Lower lobe of right lung (tissue), 2 donors: ENCODE measurements around the gene REL. TPM values are rescaled to one million over a fixed set of nuclear protein-coding genes. Genes with fewer than 3 reads are reported as not detected.
"Not testable (repeated sequence)": the region's sequence is repeated elsewhere in the genome, so short reads cannot be mapped to it uniquely, and the experiment has no call there.

Experiments
- ATAC-seq, 2 donors: fragments of 200-7000 bp; cut with Tn5 transposase; one replicate each; pipeline ENCODE4 v1.9.1; 2020 to 2022; ENCODE audit warnings: mild to moderate bottlenecking in 2 of 2, moderate library complexity in 2 of 2
- DNase-seq: peaks from one replicate; pipeline ENCODE4 v3.0.0-alpha.2; 2020
- H3K27ac ChIP-seq: fragments of 200-600 bp; one replicate; pipeline ENCODE4 v1.8.0; 2022
- H3K27me3 ChIP-seq: fragments of 200-600 bp; one replicate; pipeline ENCODE4 v1.8.0; 2022; ENCODE audit warnings: low read depth
- H3K36me3 ChIP-seq: fragments of 200-600 bp; one replicate; pipeline ENCODE4 v1.8.0; 2022; ENCODE audit warnings: mild to moderate bottlenecking
- H3K4me1 ChIP-seq: fragments of 200-600 bp; one replicate; pipeline ENCODE4 v1.8.0; 2022
- H3K4me3 ChIP-seq: fragments of 200-600 bp; one replicate; pipeline ENCODE4 v1.8.0; 2022; ENCODE audit warnings: mild to moderate bottlenecking
- H3K9me3 ChIP-seq: fragments of 200-600 bp; one replicate; pipeline ENCODE4 v1.8.0; 2022
- CTCF ChIP-seq: fragments of 200-600 bp; IDR thresholded peaks from one replicate; pipeline ENCODE4 v1.8.0; 2022; ENCODE audit warnings: antibody characterized with exemption, mild to moderate bottlenecking
- intact Hi-C: fragments of 100-400 bp; cut with DNase I; formaldehyde crosslinking; loops from one replicate; pipeline ENCODE4 v1.11.0; 2022
- total RNA-seq: library from RNA; stranded (reverse); fragmentation: NEBNext Ultra II Directional; extraction: Animal tissue kit (Norgen Biotek cat#: 25700); gene quantifications from one replicate; pipeline ENCODE4 v1.2.1, GENCODE V29; 2021
- donor health status: DM: no; HTN: yes; CAD: no; lungs with severe emphysema.

Gene REL
- total RNA-seq, 1 donor from 2014 or later: 33.6 TPM

GRCh38 chr2:60898567-60898966 lies 17.2 kb downstream of the REL start:
- intact Hi-C loops: no loop called here
- H3K4me3 ChIP-seq: no peak overlapping the region
- H3K27ac ChIP-seq: no peak overlapping the region
- no peaks in the 10 kb centered on the region for H3K9me3 ChIP-seq
- DNase-seq (no peak), ATAC-seq (no peak)
- peaks cover 3% of the 10 kb centered on the region for H3K4me1 ChIP-seq
- H3K36me3 ChIP-seq: peaks cover 94% of the 10 kb centered on the region
- no peaks in the 10 kb centered on the region for H3K27me3 ChIP-seq
- no peak for TF ChIP-seq CTCF

- no peak overlapping the region for H3K27ac ChIP-seq
Measured at GRCh38 chr2:60899230-60899891, 18.0 kb downstream of the REL start.

GRCh38 chr2:60899892-60900249 lies 18.5 kb downstream of the REL start:
- DNase-seq: no peak
- Histone ChIP-seq H3K4me3 (no peak overlapping the region), H3K27ac (no peak overlapping the region), H3K4me1 (peaks cover 3% of the 10 kb centered on the region), H3K27me3 (no peaks in the 10 kb centered on the region), H3K36me3 (peaks cover 94% of the 10 kb centered on the region), H3K9me3 (no peaks in the 10 kb centered on the region)
- intact Hi-C loops: no loop called here
- TF ChIP-seq CTCF: no peak
- no peak for ATAC-seq

More at GRCh38 chr2:60899230-60899891, 18.0 kb downstream of the REL start:
- DNase-seq (no peak), ATAC-seq (no peak)
- Histone ChIP-seq H3K27me3 (no peaks in the 10 kb centered on the region), H3K36me3 (peaks cover 94% of the 10 kb centered on the region), H3K9me3 (no peaks in the 10 kb centered on the region), H3K4me3 (no peak overlapping the region), H3K4me1 (peaks cover 3% of the 10 kb centered on the region)
- intact Hi-C loops: no loop called here
- no peak for TF ChIP-seq CTCF

GRCh38 chr2:60901296-60901695 lies 19.9 kb downstream of the REL start:
- H3K9me3 ChIP-seq, H3K4me1 ChIP-seq, intact Hi-C loops, H3K4me3 ChIP-seq, DNase-seq, H3K27me3 ChIP-seq, H3K27ac ChIP-seq: not testable (repeated sequence)
- ATAC-seq: peak; percentile 38 to 59
- peaks cover 94% of the 10 kb centered on the region for H3K36me3 ChIP-seq

GRCh38 chr2:60905867-60906266 lies 24.5 kb downstream of the REL start:
- ATAC-seq, H3K4me3 ChIP-seq, H3K27me3 ChIP-seq, intact Hi-C loops, H3K4me1 ChIP-seq, H3K9me3 ChIP-seq, DNase-seq, H3K27ac ChIP-seq: not testable (repeated sequence)
- H3K36me3 ChIP-seq: peaks cover 77% of the 10 kb centered on the region

GRCh38 chr2:60906395-60906794 lies 25.0 kb downstream of the REL start:
- no peak overlapping the region for H3K4me3 ChIP-seq
- H3K9me3 ChIP-seq: no peaks in the 10 kb centered on the region
- no peak for TF ChIP-seq CTCF
- ATAC-seq (no peak), DNase-seq (no peak)
- H3K27ac ChIP-seq: no peak overlapping the region
- no peaks in the 10 kb centered on the region for H3K4me1 ChIP-seq
- H3K36me3 ChIP-seq: peaks cover 72% of the 10 kb centered on the region
- intact Hi-C loops: no loop called here
- H3K27me3 ChIP-seq: no peaks in the 10 kb centered on the region
